HepG2 (cell line): ENCODE data around the gene RAI14. TPM values are rescaled to one million over a fixed set of nuclear protein-coding genes. Genes with fewer than 3 reads are reported as not detected.

Source experiments
- DR1 ChIP-seq: sonication (generic); formaldehyde crosslinking; IDR thresholded peaks from 2 replicates; pipeline ENCODE4 v1.8.0; 2021; ENCODE audit warnings: mild to moderate bottlenecking, missing genetic modification reagents, inconsistent platforms
- MAF1 ChIP-seq: sonication (generic); formaldehyde crosslinking; IDR thresholded peaks from 2 replicates; pipeline ENCODE4 v1.5.0; 2020; ENCODE audit warnings: missing genetic modification reagents, borderline replicate concordance
- MAFG ChIP-seq: sonication (generic); formaldehyde crosslinking; IDR thresholded peaks from 2 replicates; pipeline ENCODE4 v1.5.1; 2020; ENCODE audit warnings: mild to moderate bottlenecking, missing genetic modification reagents
- POLR2A ChIP-seq, 2 experiments: IDR thresholded peaks; 2 replicates each; pipeline ENCODE4 v1.6.1; 2011; ENCODE audit warnings: low read depth in 2 of 2, low read length in 2 of 2, mild to moderate bottlenecking in 1 of 2, moderate library complexity in 1 of 2; ENCODE audit not compliant: insufficient read depth in 1 of 2
- SMAD1 ChIP-seq: sonication (generic); formaldehyde crosslinking; IDR thresholded peaks from 2 replicates; pipeline ENCODE4 v1.4.0; 2020; ENCODE audit warnings: missing genetic modification reagents, low read depth, mild to moderate bottlenecking, borderline replicate concordance
- TSC22D2 ChIP-seq: sonication (generic); formaldehyde crosslinking; IDR thresholded peaks from 2 replicates; pipeline ENCODE4 v1.5.1; 2020; ENCODE audit warnings: missing genetic modification reagents, mild to moderate bottlenecking, borderline replicate concordance
- ZNF263 ChIP-seq: sonication (generic); formaldehyde crosslinking; IDR thresholded peaks from 2 replicates; pipeline ENCODE4 v1.4.0; 2020; ENCODE audit warnings: missing genetic modification reagents
- ZNF331 ChIP-seq: sonication (generic); formaldehyde crosslinking; IDR thresholded peaks from 2 replicates; pipeline ENCODE4 v1.4.0; 2020; ENCODE audit warnings: missing genetic modification reagents
- ZNF557 ChIP-seq: sonication (generic); formaldehyde crosslinking; IDR thresholded peaks from 2 replicates; pipeline ENCODE4 v1.4.0; 2020; ENCODE audit warnings: missing genetic modification reagents
- ZNF781 ChIP-seq: sonication (generic); formaldehyde crosslinking; IDR thresholded peaks from 2 replicates; pipeline ENCODE4 v1.5.1; 2020; ENCODE audit warnings: borderline replicate concordance, mild to moderate bottlenecking, missing genetic modification reagents; ENCODE audit errors: not compliant biosample characterization
- polyA plus RNA-seq, 8 experiments: library from polyadenylated mRNA; depleted of rRNA in 3 of 8; stranded (reverse) in 7 of 8; unstranded in 1 of 8; fragments of >200 nt; fragmentation: Illumina TruSeq in 4 of 8; extraction: Trizol in 4 of 8; gene quantifications; 2 replicates each; pipeline versions ENCODE4 v1.2.1 to v1.2.3, GENCODE V29; 2011 to 2016; ENCODE audit warnings: low read depth in 4 of 8, missing spikeins in 1 of 8, mixed read lengths in 1 of 8; ENCODE audit not compliant: insufficient read depth in 1 of 8
- total RNA-seq, 5 experiments: library from RNA; depleted of rRNA; stranded (reverse); fragments of >200 nt; fragmentation: Illumina TruSeq; extraction: Trizol; gene quantifications; 2 replicates each; pipeline ENCODE4 v1.2.3, GENCODE V29; 2016; ENCODE audit warnings: low read depth in 1 of 5
- TF ChIP-seq, protein P1 (sequence below), 2 experiments: sonication (generic) in 1 of 2; formaldehyde crosslinking in 1 of 2; IDR thresholded peaks; 2 replicates each; pipeline versions ENCODE4 v1.4.0 to v1.6.1; 2016 to 2020; ENCODE audit warnings: borderline replicate concordance in 1 of 2, low read depth in 1 of 2, mild to moderate bottlenecking in 1 of 2, missing genetic modification reagents in 1 of 2
- TF ChIP-seq, protein P2 (sequence below): sonication (generic); formaldehyde crosslinking; IDR thresholded peaks from 2 replicates; pipeline ENCODE4 v1.4.0; 2020; ENCODE audit warnings: mild to moderate bottlenecking, missing genetic modification reagents
- TF ChIP-seq, protein P3 (sequence below): sonication (generic); formaldehyde crosslinking; IDR thresholded peaks from 2 replicates; pipeline ENCODE4 v1.5.0; 2020; ENCODE audit warnings: missing genetic modification reagents
- TF ChIP-seq, protein P4 (sequence below): IDR thresholded peaks from 2 replicates; pipeline ENCODE4 v1.6.1; 2012; ENCODE audit warnings: low read depth, low read length, improper control_type of control experiment
- TF ChIP-seq, protein P5 (sequence below): fragments of 450-650 bp; IDR thresholded peaks from 2 replicates; pipeline ENCODE4 v1.6.1; 2017; ENCODE audit warnings: mild to moderate bottlenecking

The RAI14 gene
- total and polyA plus RNA-seq, 2 of the 13 experiments (the other 11 are each of a cell fraction or from before 2014, with no cell fraction given): 12.6 to 18.2 TPM

DNA sequence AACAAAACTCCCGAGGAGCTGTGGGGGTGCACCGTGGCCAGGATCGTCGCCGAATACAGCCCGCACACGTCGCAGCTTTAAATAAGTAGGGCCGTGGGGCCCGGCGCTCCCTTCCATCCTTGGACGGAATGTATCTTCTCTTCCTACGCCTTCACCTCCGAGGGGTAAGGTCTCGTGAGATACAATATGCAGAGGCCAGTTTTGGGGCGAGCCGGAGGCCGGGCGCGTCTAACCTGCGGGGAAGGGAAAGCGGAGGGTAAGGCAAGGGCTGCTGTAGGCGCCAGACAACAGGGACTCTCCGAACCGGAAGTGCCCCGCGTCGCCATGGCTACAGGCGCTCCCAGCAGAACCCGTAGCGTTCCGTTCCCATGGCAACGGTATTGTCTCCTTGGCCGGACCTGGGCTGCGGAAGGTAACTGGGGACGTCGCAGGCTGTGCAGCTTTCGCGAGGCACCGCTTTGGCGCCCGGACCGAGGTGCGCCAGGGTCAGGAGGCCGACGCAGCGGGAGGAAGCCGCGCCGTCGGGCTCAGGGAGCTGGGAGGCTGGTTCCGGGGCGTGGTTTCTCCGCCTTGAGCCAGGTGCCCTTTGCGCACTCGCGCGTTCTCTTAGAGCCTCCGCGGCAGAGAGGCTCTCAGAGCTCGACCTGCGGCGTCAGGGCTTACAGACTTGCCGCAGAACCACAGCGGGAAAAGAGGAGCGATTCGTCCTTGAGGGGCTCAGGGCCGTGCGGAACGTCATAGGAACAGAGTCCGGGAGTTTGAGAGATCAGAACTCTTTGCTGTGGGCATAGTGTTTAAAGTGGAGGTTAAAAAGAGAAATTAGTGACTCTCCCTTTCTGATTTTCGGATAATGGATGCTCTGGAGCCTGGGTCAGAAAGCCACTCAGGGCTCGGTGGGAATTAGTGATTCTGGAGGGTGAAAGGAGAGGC lies 182.9 kb downstream of the RAI14 start, which contains the start of gene TTC23L (continued):
- TF ChIP-seq, protein P1, sequence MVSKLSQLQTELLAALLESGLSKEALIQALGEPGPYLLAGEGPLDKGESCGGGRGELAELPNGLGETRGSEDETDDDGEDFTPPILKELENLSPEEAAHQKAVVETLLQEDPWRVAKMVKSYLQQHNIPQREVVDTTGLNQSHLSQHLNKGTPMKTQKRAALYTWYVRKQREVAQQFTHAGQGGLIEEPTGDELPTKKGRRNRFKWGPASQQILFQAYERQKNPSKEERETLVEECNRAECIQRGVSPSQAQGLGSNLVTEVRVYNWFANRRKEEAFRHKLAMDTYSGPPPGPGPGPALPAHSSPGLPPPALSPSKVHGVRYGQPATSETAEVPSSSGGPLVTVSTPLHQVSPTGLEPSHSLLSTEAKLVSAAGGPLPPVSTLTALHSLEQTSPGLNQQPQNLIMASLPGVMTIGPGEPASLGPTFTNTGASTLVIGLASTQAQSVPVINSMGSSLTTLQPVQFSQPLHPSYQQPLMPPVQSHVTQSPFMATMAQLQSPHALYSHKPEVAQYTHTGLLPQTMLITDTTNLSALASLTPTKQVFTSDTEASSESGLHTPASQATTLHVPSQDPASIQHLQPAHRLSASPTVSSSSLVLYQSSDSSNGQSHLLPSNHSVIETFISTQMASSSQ (IDR thresholded peaks at IDR 0.05; ENCODE audit: low read depth): no peak
- TF ChIP-seq, protein P1 (CRISPR knock-in tag; IDR thresholded peaks at IDR 0.05; ENCODE audit: borderline replicate concordance): peak; percentile 69; the same call in 1 of the 2 replicates
- TF ChIP-seq ZNF781 (CRISPR knock-in tag) (peak; percentile 84), POLR2A (IDR thresholded peaks at IDR 0.05; ENCODE audit: insufficient read depth in 1 of 2, low read depth in 2 of 2, low read length in 2 of 2) (peak; percentile 94 to 96), ZNF331 (CRISPR knock-in tag) (0 out of 2 replicates have a peak, but pooled peaks have one; percentile 29), ZNF557 (0 out of 2 replicates have a peak, but pooled peaks have one; percentile 58), DR1 (CRISPR knock-in tag) (peak; percentile 91), MAF1 (0 out of 2 replicates have a peak, but pooled peaks have one; percentile 57), MAFG (CRISPR knock-in tag) (peak; percentile 21; the same call in 1 of the 2 replicates), SMAD1 (CRISPR knock-in tag) (peak; percentile 86), TSC22D2 (peak; percentile 79; the same call in 1 of the 2 replicates), ZNF263 (peak; percentile 66; the same call in 1 of the 2 replicates)
- TF ChIP-seq, protein P2, sequence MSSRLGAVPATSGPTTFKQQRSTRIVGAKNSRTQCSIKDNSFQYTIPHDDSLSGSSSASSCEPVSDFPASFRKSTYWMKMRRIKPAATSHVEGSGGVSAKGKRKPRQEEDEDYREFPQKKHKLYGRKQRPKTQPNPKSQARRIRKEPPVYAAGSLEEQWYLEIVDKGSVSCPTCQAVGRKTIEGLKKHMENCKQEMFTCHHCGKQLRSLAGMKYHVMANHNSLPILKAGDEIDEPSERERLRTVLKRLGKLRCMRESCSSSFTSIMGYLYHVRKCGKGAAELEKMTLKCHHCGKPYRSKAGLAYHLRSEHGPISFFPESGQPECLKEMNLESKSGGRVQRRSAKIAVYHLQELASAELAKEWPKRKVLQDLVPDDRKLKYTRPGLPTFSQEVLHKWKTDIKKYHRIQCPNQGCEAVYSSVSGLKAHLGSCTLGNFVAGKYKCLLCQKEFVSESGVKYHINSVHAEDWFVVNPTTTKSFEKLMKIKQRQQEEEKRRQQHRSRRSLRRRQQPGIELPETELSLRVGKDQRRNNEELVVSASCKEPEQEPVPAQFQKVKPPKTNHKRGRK (CRISPR knock-in tag): no peak; the same call in 1 of the 2 replicates
- TF ChIP-seq, protein P3, sequence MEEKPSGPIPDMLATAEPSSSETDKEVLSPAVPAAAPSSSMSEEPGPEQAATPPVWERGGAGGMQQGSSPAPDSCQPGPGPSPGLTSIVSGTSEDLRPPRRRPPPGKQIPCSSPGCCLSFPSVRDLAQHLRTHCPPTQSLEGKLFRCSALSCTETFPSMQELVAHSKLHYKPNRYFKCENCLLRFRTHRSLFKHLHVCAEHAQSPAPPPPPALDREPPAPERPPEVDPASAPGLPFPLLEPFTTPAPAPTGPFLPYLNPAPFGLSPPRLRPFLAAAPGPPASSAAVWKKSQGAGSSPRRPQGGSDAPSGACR (CRISPR knock-in tag): peak; percentile 63; the same call in 1 of the 2 replicates
- TF ChIP-seq, protein P4, sequence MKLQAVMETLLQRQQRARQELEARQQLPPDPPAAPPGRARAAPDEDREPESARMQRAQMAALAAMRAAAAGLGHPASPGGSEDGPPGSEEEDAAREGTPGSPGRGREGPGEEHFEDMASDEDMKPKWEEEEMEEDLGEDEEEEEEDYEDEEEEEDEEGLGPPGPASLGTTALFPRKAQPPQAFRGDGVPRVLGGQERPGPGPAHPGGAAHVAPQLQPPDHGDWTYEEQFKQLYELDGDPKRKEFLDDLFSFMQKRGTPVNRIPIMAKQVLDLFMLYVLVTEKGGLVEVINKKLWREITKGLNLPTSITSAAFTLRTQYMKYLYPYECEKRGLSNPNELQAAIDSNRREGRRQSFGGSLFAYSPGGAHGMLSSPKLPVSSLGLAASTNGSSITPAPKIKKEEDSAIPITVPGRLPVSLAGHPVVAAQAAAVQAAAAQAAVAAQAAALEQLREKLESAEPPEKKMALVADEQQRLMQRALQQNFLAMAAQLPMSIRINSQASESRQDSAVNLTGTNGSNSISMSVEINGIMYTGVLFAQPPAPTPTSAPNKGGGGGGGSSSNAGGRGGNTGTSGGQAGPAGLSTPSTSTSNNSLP: 0 out of 2 replicates have a peak, but pooled peaks have one; percentile 17
- TF ChIP-seq, protein P5, sequence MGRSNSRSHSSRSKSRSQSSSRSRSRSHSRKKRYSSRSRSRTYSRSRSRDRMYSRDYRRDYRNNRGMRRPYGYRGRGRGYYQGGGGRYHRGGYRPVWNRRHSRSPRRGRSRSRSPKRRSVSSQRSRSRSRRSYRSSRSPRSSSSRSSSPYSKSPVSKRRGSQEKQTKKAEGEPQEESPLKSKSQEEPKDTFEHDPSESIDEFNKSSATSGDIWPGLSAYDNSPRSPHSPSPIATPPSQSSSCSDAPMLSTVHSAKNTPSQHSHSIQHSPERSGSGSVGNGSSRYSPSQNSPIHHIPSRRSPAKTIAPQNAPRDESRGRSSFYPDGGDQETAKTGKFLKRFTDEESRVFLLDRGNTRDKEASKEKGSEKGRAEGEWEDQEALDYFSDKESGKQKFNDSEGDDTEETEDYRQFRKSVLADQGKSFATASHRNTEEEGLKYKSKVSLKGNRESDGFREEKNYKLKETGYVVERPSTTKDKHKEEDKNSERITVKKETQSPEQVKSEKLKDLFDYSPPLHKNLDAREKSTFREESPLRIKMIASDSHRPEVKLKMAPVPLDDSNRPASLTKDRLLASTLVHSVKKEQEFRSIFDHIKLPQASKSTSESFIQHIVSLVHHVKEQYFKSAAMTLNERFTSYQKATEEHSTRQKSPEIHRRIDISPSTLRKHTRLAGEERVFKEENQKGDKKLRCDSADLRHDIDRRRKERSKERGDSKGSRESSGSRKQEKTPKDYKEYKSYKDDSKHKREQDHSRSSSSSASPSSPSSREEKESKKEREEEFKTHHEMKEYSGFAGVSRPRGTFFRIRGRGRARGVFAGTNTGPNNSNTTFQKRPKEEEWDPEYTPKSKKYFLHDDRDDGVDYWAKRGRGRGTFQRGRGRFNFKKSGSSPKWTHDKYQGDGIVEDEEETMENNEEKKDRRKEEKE: no peak
